ENCODE results near the gene SIAH3.

Gene SIAH3

GRCh38 chr13:45816427-45816826 lies 35.1 kb downstream of the SIAH3 start:
- no peak for DNase-seq (ENCODE audit: low read depth)
- TF ChIP-seq CTCF (conservative IDR thresholded peaks at IDR 0.05; ENCODE audit: low read depth, low read length): no peak
- no peak overlapping the region for H3K4me3 ChIP-seq (ENCODE audit: low read depth, low read length)

DNA sequence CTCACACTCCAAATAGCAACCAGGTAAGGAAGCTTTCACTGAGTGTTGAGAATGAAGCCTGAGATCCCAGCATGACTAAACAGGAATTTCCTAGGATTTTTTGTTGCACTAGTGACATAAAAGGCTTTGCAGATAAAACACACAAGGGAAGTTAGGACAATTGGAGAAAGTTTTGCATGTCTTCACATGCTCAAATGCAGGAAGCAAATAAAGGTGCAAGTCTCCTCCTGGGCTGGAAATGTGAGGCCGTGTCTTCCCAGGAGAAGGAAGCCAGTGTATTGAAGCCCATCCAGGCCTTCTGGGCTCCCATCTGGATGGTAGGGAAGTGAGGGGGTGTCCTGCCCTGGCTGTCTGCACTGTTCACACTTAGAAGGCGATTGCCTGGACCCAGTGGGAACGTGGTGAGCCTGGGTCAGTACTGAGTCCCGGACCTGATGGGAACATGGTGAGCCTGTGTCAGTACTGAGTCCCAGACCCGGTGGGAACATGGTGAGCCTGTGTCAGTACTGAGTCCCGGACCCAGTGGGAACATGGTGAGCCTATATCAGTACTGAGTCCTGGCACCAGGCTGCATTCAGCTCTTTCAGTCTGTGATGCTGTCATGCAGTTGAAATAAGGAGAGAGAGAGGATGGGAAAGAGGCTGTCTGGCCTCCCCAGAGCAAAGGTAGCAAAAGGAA lies 38.7 kb downstream of the SIAH3 start:
- no peak for DNase-seq (ENCODE audit: low read depth)
- no peak overlapping the region for H3K4me3 ChIP-seq (ENCODE audit: low read depth, low read length)
- no peak for TF ChIP-seq CTCF (conservative IDR thresholded peaks at IDR 0.05; ENCODE audit: low read depth, low read length)

DNA sequence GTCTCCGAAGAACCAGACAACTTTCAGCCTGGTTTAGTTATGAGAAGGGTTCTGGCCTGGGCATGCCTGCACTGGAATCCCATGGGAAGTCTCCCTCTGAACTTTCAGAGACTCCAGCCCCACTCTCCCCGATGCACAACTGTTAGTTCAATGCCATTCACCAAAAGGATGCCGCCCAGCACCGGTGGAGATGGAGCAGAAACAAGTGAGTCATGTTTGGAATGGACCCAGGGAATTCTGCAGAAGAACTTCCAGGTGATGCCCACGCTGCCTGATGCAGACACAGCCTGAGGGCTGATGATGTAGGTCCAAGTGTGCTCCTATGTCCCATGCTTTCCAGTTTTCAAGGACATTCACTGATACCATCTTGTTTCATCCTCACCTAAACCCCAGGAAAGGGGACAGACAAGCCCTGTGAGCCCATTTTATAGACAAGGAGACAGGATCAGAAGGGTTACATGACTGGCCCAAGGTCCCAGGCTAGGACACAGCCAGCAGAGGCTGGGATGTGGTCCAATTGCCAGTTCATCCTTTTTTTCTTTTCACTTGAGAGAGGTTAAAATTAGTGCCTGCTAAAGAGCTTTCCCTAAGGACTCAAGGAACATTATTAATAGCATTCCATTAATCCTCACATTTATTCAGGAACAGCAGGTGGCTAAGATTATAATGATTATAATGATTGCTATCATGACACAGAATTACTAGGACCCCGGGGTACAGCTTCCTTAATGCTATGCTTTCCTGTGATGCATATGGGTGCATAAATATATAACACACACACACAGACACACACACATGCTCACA lies 39.5 kb downstream of the SIAH3 start:
- no peak for DNase-seq (ENCODE audit: low read depth)
- TF ChIP-seq CTCF (conservative IDR thresholded peaks at IDR 0.05; ENCODE audit: low read depth, low read length): no peak
- H3K4me3 ChIP-seq (ENCODE audit: low read depth, low read length): no peak overlapping the region

- H3K4me3 ChIP-seq (ENCODE audit: low read depth, low read length): no peak overlapping the region
- DNase-seq (ENCODE audit: low read depth): no peak
- TF ChIP-seq CTCF (conservative IDR thresholded peaks at IDR 0.05; ENCODE audit: low read depth, low read length): no peak
Measured at GRCh38 chr13:45809801-45810394, 41.7 kb downstream of the SIAH3 start.

GRCh38 chr13:45808925-45809324 lies 42.6 kb downstream of the SIAH3 start:
- H3K4me3 ChIP-seq (ENCODE audit: low read depth, low read length): no peak overlapping the region
- no peak for TF ChIP-seq CTCF (conservative IDR thresholded peaks at IDR 0.05; ENCODE audit: low read depth, low read length)
- DNase-seq (ENCODE audit: low read depth): no peak

GRCh38 chr13:45807520-45808099 lies 43.9 kb downstream of the SIAH3 start:
- peak; percentile 69 for TF ChIP-seq CTCF (conservative IDR thresholded peaks at IDR 0.05; ENCODE audit: low read depth, low read length)
- H3K4me3 ChIP-seq (ENCODE audit: low read depth, low read length): no peak overlapping the region
- peak; percentile 66 for DNase-seq (ENCODE audit: low read depth)
